Stimulated activated CD4-positive, alpha-beta T cell treated with anti-CD3 and anti-CD28 coated beads, Interleukin-2, amount 100 ng/mL, for 48 hours (primary cell): ENCODE data around the gene URB2.
"Not testable (repeated sequence)": the region's sequence is repeated elsewhere in the genome, so short reads cannot be mapped to it uniquely, and the experiment has no call there.

Experiments
- DNase-seq, 2 donors: peaks; one replicate each; pipeline ENCODE4 v3.0.0-alpha.2; 2020

Gene URB2

DNA sequence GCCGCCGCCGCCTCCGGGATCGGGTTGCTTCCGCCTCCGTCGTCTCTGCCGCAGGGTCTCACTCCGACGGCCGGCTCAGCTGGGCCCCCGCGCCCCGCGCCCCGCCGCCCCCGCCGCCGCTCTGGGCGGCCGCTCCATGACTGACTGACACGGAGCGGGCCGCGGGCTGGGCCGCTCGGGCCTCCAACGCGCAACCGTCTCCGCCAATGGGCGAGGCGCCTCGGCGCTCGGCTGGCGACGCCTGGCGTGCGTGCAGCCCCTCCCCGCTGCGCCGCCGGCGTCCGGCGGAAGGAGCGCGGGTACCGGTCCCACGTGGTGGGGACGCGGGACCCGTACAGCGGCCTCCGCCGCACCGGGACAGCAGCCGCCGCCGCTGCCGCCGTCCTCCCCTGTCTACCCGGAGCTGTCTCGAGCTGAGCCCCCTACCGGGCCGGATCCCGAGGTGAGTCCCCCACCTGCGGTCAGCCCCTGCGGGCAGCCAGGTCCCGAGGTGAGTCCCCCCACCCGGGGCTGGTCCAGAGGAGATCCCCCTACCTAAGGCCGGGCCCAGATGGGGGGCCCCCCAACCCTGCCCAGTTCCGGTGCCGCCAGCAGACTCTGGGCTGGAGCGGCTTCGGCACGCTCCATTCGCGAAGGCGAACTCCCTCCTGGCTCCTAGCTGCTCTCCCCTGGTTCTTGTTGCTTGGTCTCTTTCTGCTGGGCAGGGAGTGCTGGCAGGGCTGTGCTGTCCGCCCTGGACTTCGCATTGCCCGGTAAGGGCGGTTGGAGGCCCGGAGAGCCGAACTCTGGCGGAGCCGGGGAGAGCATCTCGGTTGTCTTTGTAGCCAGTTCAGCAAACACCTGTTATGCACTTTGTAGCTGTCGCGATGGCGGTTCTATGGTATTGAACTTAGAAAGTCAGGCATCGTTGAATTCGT, at the start of gene URB2, which contains the start of gene TAF5L:
Gene URB2 (plus strand): TSS at position 333 of the 917 bp plus-strand sequence. CDS start 1,387 bp downstream, outside the sequence.
Gene TAF5L (minus strand): TSS at position 208 of the 917 bp plus-strand sequence. CDS start 11,640 bp downstream, outside the sequence.
- peak; percentile 68 to 82 for DNase-seq

DNA sequence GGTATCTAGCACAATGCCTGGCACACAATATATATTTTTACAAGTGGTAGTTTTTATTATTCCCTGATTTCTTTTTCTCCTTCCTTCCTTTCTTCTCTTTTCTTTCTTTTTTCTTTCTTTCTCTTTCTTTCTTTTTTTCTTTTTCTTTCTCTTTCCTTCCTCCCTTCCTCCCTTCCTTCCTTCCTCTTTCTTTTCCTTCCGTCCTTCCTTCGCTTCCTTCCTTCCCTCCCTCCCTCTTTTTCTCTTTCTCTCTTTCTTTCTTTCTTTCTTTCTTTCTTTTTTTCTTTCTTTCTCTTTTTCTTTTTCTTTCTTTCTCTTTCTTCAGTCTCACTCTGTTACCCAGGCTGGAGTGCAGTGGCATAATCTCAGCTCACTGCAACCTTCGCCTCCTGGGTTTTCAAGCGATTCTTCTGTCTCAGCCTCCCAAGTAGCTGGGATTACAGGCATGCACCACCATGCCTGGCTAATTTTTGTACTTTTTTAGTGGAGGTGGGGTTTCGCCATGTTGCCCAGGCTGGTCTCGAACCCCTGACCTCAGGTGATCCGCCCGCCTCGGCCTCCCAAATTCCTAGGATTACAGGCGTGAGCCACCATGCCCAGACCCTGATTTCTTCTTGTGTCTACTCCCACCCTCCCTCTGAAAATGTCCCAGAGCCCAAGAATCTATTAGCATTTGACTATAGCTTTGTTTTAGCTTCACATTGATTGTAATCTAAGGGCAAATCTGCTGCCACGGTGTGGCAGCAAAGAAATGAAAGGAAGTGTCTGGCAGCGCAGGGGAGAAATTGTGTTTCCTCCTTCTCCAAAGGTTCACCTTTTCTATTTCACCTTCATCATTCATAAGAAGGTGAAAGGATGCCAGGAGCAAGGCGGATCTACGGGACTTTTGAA, 47.6 kb upstream of the URB2 start:
- no peak for DNase-seq

DNA sequence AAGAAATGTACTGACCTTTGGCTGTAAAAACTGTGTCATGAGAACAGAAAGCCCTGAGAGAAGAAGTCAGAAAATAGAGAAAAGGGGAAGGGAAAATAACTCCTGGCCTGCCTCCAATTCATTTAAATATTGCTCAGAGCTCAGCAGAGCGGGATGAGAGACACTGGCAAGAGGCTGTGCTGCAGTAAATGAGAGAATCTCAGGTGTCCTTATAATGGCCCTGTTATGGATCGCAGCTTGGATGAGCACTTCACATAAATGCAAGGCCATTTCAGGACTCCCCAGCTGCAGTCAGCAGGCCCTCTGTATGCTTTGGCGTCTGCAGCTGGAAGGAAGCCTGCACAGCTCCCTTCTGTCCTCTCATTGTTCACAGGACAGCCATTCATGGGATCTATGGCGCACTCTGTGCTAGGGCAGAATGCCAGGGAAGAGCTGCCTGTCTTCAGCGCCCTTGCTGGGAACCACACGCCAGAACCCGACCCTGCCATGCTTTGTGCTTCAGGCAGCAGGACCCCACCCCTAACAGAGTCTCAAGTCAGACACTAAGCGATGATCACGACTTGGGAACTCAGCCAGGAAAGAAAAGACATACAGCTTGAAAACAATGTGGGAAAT, 46.9 kb upstream of the URB2 start:
- no peak for DNase-seq

DNA sequence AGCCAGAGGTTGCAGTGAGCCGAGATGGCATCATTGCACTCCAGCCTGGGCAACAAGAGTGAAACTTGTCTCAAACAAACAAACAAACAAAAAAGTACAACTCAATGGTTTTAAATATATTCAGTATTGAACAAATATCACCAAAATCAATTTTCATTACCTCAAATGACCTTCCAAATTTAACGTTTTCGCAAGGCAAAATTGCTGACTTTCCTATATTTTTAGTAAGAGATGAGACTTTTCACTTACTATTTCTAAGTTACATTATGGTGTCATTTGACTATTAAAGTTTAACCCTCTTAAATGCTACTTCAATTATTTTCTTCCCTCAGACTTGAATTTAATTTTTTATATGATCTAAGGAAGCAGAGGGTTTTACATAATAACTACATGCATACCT, 44.6 kb upstream of the URB2 start:
- no peak for DNase-seq

GRCh38 chr1:229582011-229582694, 43.9 kb upstream of the URB2 start:
- DNase-seq, result no peak

GRCh38 chr1:229582715-229583114, 43.3 kb upstream of the URB2 start:
- DNase-seq, result no peak

- no peak for DNase-seq
These were observed 40.7 kb upstream of the URB2 start for GRCh38 chr1:229585338-229585737.

GRCh38 chr1:229590119-229590518, 35.9 kb upstream of the URB2 start:
- DNase-seq, result no peak

- DNase-seq, result no peak
These were observed 32.2 kb upstream of the URB2 start for GRCh38 chr1:229593800-229594199.

- DNase-seq, result no peak
These were observed 31.6 kb upstream of the URB2 start for GRCh38 chr1:229594227-229595008.

GRCh38 chr1:229595876-229596275, 30.2 kb upstream of the URB2 start:
- not testable (repeated sequence) for DNase-seq

DNA sequence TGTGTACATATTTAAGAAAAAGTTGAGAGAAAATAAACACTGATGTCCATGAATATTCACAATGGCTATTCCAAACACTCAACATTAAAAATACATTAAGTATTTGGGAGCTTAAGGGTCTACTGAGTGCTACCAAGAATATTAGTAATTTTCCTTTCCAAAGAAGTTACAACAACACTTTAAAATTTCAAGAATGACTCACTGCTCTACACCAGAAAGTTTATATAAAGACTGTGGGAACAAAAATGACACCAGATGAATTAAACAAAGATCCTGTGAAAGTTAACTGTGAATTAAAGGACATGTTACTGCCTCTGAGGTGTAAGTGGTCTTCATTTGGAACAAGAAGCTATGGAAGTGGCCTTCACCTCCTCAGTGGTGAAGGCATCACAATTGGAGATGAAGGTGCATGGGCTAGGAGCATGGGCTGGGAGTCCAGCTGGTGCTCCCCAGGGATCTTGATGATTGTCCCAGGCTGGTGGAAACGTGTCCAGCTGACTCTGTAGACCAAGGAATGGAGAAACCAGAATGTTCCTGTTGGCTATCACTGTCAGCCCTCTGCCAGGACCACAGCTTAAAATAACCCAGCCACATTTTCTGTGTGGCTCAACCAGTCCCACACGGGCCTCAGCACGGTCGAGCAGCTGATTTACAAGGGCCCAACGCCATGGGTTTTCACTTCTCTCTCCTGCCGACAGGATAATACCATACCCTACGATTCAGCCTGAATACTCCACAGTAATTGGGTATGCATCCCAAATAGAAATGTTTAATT, 28.9 kb upstream of the URB2 start:
- DNase-seq, result no peak

- DNase-seq, result no peak
These were observed 28.2 kb upstream of the URB2 start for GRCh38 chr1:229597877-229598276.

- DNase-seq, result no peak
These were observed 26.7 kb upstream of the URB2 start for GRCh38 chr1:229599218-229599954.

GRCh38 chr1:229600229-229600628, 25.8 kb upstream of the URB2 start:
- no peak for DNase-seq

DNA sequence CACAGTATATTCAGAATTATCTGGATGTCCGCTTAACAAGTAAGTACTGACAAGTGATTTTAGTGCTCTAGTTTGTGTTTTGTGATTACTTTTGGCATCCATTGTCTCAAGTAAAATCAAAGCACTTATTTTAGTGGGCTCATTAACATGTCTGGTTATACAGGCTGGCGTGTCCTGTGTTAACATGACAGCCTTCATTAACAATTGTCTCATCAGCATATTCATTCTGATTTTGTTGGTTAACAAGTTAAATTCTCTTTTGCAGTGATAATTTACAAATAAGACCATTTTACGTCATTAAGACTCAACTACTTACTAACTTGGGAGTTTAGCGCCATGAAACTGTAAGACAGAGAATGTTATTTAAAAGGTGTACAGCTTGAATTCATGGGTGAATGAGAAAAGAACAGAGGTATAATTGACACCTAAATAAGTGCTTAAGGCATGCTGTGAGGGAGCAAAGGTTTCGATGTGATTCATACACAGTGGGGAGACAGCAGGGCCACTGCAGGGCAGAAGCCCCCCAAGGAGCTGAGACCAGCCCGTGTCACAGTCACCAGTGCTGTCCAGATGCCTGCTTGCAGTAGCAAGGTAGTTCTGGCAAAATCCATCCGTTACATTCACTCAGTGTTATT, 22.6 kb upstream of the URB2 start:
- no peak for DNase-seq

DNA sequence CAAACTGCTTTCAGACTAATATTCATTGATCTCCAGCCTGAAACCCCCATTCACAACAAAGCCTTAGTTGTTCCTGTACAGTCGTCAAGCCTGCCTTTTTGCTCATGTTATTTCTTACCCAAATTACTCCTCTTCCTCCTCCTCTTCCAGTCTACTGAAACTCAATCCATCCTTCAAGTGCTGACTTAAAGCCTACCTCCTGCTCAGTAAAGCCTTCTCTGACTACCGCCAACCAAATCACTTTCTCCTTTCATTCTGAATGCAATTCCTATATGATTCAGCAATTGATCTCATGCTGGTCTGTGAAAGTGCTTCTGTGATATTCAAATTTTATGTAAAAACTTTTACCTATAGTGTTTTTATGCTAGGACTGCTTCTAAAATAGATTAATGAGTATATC, 18.7 kb upstream of the URB2 start:
- DNase-seq, result no peak

DNA sequence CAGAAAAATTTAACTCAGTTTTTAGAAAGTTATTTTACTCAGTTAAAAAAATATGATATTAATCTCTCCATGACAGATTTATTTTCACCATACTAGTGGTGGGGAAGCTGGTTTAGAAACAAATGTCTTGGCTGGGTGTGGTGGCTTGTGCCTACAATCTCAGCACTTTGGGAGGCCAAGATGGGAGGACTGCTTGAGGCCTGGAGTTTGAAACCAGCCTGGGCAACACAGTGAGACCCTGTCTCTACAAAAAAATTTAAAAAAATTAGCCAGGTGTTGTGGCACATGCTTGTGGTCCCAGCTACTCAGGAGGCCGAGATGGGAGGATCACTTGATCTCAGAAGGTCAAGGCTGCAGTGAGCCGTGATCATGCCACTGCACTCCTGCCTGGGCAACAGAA, 17.5 kb upstream of the URB2 start:
- DNase-seq, result no peak

DNA sequence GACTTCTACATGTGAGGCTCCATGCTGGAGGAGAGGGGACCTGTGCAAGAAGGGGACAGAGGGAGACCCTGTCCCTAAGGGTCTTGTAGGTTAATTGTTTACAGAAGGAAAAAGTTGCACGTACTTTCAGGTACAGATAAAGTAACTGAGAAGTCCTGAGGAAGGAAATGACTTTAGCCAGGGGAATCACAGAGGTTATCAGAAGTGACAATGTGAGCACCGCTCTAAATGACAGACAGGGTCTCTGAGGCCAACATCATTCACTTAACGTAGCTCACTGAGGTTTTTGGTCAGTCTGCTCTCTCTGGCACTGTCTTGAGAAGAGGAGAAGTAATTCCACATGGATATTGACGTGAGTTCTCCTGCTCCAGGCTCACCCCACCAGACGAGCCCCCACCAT, 12.1 kb upstream of the URB2 start:
- no peak for DNase-seq

GRCh38 chr1:229614701-229615100, 11.3 kb upstream of the URB2 start:
- DNase-seq, result no peak
